ENCODE data around the gene CDK5R1.

CDK5R1 gene

DNA sequence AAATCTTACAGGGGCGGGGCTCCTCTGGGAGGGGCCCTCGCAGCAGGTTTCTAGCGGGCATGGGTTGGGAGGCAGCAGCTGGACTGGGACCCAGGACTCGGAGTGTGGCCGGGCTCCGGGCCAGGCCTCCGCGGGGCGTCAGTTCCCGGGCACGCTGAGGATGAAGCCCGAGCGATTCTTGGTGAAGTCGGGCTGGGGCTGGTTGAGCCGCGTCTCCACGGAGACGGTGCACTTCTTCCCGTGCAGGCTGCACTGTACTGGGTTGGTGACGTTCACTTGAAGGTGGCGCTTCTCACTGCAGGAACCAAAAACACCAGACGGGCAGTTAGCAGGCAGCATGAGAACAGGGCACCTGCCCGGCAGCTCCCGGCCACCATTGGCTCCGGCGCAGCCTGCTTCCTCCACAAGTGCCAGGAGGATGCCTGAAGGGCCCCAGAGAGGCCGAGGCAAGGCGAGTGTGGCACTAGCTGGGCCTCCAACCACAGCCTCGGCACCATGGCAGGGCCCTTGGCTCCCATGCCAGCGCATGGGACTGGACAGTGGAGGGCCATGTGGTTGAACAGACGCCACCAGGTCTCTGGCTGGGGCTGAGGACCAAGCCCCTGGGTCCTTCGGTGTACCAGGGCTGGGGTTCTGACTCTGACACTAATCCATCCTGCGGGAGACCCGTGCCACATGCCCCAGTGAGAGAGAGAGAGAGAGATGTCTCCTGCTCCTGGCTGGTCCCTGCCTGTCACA, 8.0 kb downstream of the CDK5R1 start:
- peaks cover 59% of the 10 kb centered on the region for H3K4me1 Mint-ChIP-seq
- no peak overlapping the region for H3K4me3 Mint-ChIP-seq
- peaks cover under 1% of the 10 kb centered on the region for H3K36me3 Mint-ChIP-seq (ENCODE audit: low read depth)
- H3K27ac Mint-ChIP-seq = no peak overlapping the region
- H3K27me3 Mint-ChIP-seq (ENCODE audit: low read depth, poor library complexity) = peaks cover 4% of the 10 kb centered on the region
- DNase-seq = no peak
- H3K9me3 Mint-ChIP-seq = no peaks in the 10 kb centered on the region
- TF ChIP-seq, protein P1, sequence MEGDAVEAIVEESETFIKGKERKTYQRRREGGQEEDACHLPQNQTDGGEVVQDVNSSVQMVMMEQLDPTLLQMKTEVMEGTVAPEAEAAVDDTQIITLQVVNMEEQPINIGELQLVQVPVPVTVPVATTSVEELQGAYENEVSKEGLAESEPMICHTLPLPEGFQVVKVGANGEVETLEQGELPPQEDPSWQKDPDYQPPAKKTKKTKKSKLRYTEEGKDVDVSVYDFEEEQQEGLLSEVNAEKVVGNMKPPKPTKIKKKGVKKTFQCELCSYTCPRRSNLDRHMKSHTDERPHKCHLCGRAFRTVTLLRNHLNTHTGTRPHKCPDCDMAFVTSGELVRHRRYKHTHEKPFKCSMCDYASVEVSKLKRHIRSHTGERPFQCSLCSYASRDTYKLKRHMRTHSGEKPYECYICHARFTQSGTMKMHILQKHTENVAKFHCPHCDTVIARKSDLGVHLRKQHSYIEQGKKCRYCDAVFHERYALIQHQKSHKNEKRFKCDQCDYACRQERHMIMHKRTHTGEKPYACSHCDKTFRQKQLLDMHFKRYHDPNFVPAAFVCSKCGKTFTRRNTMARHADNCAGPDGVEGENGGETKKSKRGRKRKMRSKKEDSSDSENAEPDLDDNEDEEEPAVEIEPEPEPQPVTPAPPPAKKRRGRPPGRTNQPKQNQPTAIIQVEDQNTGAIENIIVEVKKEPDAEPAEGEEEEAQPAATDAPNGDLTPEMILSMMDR (IDR thresholded peaks at IDR 0.05) = no peak

DNA sequence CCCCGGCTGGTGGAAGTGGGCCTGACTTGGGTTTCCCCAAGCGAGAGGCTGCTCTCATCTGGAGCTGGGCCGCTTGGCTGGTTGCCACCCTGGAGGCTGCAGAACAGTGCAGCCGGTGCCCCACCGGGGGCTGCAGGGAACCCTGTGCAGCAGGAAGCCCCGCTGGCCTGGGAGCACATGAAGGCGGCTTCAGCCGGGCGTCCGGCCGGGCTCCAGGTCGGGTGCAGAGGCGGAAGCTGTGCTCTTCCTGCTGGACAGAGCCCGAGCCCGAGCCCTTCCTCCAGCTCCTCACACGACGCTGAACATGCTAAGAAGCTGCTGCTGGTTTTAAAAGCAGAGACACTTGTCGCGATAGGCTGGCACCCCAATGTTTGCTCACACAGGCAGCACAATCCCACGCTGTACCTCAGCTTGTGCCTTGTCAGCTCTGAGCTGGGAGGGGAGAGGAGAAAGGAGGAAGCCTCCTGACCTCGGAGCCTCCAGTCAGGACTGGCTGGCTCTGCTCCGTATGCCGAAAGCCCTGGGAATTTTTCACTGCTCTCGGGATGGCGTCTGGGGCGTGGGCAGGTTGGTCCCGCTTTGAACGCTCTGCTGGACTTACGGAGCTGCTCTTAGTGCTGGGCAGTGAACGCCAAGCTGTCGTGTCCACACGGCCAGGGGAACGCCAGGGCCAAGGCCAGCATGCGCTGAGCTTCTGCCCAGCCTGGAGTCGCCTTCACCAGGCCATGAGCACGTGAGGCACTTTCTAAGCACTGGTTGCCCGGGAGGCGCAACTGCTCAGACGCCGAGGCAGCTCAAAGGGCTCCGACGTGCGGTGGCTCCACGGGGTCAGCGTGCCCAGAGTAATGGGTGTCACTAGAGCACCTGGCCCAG, 8.8 kb downstream of the CDK5R1 start:
- Mint-ChIP-seq H3K27me3 (ENCODE audit: low read depth, poor library complexity) (peaks cover 4% of the 10 kb centered on the region), H3K27ac (no peak overlapping the region), H3K4me3 (no peak overlapping the region), H3K4me1 (peaks cover 51% of the 10 kb centered on the region), H3K9me3 (no peaks in the 10 kb centered on the region), H3K36me3 (ENCODE audit: low read depth) (no peaks in the 10 kb centered on the region)
- peak; percentile 38 for DNase-seq
- TF ChIP-seq, protein P1 (IDR thresholded peaks at IDR 0.05) = no peak

DNA sequence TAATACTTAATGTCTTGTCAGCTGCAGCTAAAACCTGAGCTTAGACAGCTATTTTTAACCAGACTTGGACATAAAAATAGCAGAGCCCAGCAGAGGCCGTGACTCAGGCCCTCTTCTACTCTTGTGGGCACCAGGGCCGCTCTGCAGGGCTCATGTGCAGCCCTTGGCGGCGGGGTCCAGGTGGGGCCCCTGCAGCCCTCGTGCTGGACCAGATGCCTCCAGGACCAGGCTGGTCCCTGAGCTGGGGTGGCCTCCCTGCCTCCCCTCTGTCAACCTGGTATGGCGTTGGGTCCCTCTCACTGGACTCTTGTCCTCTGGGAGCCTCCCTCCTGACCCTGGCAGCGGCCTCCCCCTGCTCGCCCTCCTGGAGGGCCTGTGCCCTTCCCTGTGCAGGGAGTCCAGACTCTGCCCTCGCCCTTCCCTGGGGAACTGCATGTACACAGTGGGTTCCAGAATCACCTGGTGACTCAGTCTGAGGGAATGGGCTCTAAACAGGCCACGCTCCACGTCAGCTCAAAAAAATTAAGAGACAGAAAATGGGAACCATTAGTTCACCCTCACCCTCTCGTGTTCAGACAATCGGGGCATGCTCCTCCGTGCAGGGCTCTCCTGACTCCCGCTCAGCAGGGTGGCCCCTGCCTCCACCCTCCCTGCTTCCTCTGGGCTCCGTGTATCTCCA, 9.7 kb downstream of the CDK5R1 start:
- H3K9me3 Mint-ChIP-seq = no peaks in the 10 kb centered on the region
- H3K4me3 Mint-ChIP-seq = no peak overlapping the region
- H3K36me3 Mint-ChIP-seq (ENCODE audit: low read depth) = peaks cover 2% of the 10 kb centered on the region
- TF ChIP-seq, protein P1 (IDR thresholded peaks at IDR 0.05) = no peak
- H3K27ac Mint-ChIP-seq = no peak overlapping the region
- H3K27me3 Mint-ChIP-seq (ENCODE audit: low read depth, poor library complexity) = peaks cover 4% of the 10 kb centered on the region
- DNase-seq = no peak
- H3K4me1 Mint-ChIP-seq = peaks cover 42% of the 10 kb centered on the region

DNA sequence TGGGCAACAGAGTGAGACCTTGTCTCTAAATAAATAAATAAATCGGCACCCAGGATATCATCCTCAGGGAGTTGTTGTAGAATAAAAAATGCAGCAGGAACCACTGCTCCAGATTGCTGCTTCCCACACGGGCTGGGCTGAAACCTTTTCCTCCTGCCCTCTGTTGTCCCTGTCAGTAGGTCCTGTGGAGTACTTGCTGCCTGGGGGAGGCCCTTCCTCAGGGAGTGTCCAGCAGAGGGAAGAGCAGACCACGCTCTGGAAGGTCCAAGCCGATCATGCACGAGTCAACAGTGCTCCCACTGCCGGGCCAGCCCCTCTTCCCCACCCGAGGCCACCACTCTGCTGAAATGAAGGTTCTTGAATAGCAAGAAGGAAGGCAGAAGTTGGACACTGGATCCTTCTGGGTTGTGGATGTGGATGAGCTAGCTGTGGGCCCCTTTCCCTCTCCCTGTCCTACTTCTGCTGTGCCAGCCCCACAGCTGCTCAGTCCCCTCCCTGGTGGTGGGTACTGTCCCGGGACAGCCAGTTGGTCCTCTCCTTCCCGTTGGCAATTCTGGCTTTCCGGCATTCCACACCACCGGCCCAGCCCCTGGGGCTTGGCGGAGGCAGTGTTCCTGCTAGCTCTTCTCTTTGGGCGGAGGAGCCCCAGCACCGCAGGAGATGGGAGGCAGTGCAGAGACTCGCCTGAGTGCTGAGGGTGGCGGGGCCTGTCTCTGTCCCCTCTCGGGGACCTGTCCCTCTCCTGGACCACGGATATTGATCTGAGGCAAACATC, 10.8 kb downstream of the CDK5R1 start:
- TF ChIP-seq, protein P1 (IDR thresholded peaks at IDR 0.05) = no peak
- Mint-ChIP-seq H3K27ac (peak overlapping the region; percentile 80), H3K9me3 (no peaks in the 10 kb centered on the region), H3K36me3 (ENCODE audit: low read depth) (peaks cover 7% of the 10 kb centered on the region), H3K4me1 (peaks cover 41% of the 10 kb centered on the region), H3K27me3 (ENCODE audit: low read depth, poor library complexity) (peaks cover 4% of the 10 kb centered on the region), H3K4me3 (no peak overlapping the region)
- DNase-seq = no peak

DNA sequence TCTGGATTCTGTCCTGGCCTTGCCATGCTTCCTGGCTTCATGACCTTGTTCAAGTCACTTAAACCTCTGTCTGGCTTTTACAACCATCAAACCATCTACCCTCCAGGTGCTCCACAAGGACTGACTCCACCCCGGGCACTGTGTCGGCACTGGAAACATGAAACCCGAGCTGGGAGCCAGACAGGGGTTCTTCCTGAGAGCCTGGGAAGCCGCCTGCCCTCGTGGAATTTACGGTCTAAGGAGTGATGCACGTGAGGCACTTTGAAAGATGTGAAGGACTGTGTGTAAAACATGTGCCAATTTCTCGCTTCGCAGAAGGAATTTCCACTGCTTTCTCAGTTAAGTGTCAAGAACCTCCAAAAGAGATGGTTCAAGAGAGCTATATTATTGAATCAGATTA, 11.6 kb downstream of the CDK5R1 start:
- Mint-ChIP-seq H3K27me3 (ENCODE audit: low read depth, poor library complexity) (peaks cover 4% of the 10 kb centered on the region), H3K36me3 (ENCODE audit: low read depth) (peaks cover 7% of the 10 kb centered on the region), H3K27ac (no peak overlapping the region), H3K9me3 (no peaks in the 10 kb centered on the region), H3K4me1 (peaks cover 43% of the 10 kb centered on the region), H3K4me3 (no peak overlapping the region)
- peak; percentile 53 for DNase-seq
- TF ChIP-seq, protein P1 (IDR thresholded peaks at IDR 0.05) = no peak
